CD4-positive, alpha-beta T cell treated with Interleukin-6 at 100 ng/mL for 8 hours (primary cell): ENCODE data around the gene TSPAN7.

Experiments
- DNase-seq: peaks from one replicate; pipeline ENCODE4 v3.0.0-alpha.2; 2020; ENCODE audit warnings: mixed read lengths, low spot score

TSPAN7 gene

GRCh38 chrX:38649221-38649620 lies 87.9 kb downstream of the TSPAN7 start:
- DNase-seq, result no peak

GRCh38 chrX:38649674-38650647 lies 88.6 kb downstream of the TSPAN7 start:
- DNase-seq, result no peak

- DNase-seq, result no peak
These were observed 90.6 kb downstream of the TSPAN7 start for GRCh38 chrX:38651625-38652601.

GRCh38 chrX:38652934-38653442 lies 91.6 kb downstream of the TSPAN7 start:
- DNase-seq, result no peak

- no peak for DNase-seq
These were observed 93.0 kb downstream of the TSPAN7 start for GRCh38 chrX:38654302-38654701.

- DNase-seq, result no peak
These were observed 95.1 kb downstream of the TSPAN7 start for GRCh38 chrX:38656350-38656915.

- DNase-seq, result no peak
These were observed 96.2 kb downstream of the TSPAN7 start for GRCh38 chrX:38657562-38657961.

- DNase-seq, result no peak
These were observed 99.2 kb downstream of the TSPAN7 start for GRCh38 chrX:38660395-38661102.

- DNase-seq, result no peak
These were observed 99.7 kb downstream of the TSPAN7 start for GRCh38 chrX:38661103-38661441.

- DNase-seq, result no peak
These were observed 100.2 kb downstream of the TSPAN7 start for GRCh38 chrX:38661561-38661960.

- no peak for DNase-seq
These were observed 101.3 kb downstream of the TSPAN7 start for GRCh38 chrX:38662640-38663039.

- DNase-seq, result no peak
These were observed 102.9 kb downstream of the TSPAN7 start for GRCh38 chrX:38664285-38664684.

GRCh38 chrX:38666909-38667308 lies 105.6 kb downstream of the TSPAN7 start:
- no peak for DNase-seq

- DNase-seq, result no peak
These were observed 107.4 kb downstream of the TSPAN7 start for GRCh38 chrX:38668771-38669170.

GRCh38 chrX:38669428-38669827 lies 108.1 kb downstream of the TSPAN7 start:
- DNase-seq, result peak; percentile 1

GRCh38 chrX:38672646-38673045 lies 111.3 kb downstream of the TSPAN7 start:
- DNase-seq, result no peak

- DNase-seq, result no peak
These were observed 114.5 kb downstream of the TSPAN7 start for GRCh38 chrX:38675856-38676255.

- no peak for DNase-seq
These were observed 116.8 kb downstream of the TSPAN7 start for GRCh38 chrX:38678183-38678582.

GRCh38 chrX:38678821-38679220 lies 117.5 kb downstream of the TSPAN7 start:
- DNase-seq, result no peak

GRCh38 chrX:38679695-38680094 lies 118.4 kb downstream of the TSPAN7 start:
- no peak for DNase-seq

GRCh38 chrX:38682095-38682494 lies 120.8 kb downstream of the TSPAN7 start:
- DNase-seq, result no peak
